GM21515 (cell line): Measurements from ENCODE around the gene CTNND2.
"Not testable (repeated sequence)": the region's sequence is repeated elsewhere in the genome, so short reads cannot be mapped to it uniquely, and the experiment has no call there.

Experiments
- ATAC-seq: cut with Tn5 transposase; IDR thresholded peaks from one replicate; pipeline ENCODE4 v1.9.1; 2021; ENCODE audit not compliant: unreplicated experiment

The CTNND2 gene

DNA sequence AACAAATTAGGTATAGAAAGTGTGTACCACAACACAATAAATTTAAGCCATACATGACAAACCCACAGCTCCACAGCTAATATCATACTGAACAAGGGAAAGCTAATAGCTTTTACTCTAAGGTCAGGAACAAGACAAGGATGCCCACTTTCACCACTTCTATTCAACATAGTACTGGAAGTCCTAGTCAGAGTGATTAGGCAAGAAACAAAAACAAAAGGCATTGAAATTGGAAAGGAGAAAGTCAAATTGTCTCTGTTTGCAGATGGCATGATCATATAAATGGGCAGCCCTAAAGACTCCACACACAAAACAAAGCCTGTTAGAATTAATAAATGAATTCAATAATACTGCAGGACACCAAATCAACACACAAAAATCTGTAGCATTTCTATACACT lies 548.8 kb downstream of the CTNND2 start:
- no peak for ATAC-seq

DNA sequence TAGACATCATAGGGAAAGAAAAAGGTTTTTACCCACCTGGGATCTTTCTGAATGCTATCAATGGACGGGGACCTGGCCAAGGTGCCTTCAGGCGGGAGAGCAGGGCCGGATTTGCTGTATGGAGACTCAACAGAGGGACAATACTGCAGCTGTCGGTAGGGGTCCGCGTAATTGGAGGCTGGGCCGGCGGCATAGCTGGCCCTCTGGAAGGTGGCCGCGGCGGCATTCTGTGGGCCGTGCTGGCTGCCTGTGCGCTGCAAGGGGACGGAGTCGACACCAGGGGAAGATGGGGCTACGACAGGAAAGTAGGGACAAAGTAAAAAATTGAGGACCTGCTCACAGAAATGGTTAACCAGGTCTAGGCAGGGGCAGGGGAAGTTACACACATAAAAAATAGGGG lies 557.9 kb downstream of the CTNND2 start:
- no peak for ATAC-seq

DNA sequence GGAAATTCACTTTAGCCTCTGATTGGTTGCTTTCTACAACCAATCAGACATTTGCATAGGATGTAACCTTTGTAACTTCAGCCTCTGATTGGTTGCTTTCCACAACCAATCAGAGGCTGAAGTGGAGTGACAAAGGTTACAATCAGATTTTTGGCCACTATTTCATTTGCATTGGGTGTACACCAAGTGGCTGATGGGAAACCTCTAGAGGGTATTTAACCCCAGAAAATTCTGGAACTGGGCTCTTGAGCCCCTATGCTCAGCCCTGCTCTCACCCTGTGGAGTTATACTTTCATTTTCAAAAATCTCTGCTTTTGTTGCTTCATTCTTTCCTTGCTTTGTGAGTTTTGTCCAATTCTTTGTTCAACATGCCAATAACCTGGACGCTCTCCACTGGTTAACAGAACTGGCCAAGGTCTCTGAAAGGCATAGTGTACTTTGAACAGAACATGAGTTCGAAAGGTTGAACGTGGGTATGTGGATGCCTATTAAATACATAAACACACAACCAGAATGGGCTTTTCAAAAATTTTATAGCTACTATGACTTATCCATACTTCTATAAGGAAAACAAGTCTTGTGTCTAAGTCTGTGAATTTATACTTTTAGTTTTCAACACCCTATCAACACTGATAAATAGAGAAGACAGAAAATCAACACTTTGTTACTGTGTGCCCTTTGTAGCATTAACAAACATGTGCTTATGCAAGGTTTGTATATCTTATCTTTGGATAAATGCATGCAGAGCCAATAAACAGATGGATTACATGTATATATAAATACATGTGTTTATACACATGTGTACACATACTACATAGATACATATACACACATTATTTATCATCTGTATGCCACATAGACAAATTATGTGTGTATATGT lies 568.1 kb downstream of the CTNND2 start:
- no peak for ATAC-seq

DNA sequence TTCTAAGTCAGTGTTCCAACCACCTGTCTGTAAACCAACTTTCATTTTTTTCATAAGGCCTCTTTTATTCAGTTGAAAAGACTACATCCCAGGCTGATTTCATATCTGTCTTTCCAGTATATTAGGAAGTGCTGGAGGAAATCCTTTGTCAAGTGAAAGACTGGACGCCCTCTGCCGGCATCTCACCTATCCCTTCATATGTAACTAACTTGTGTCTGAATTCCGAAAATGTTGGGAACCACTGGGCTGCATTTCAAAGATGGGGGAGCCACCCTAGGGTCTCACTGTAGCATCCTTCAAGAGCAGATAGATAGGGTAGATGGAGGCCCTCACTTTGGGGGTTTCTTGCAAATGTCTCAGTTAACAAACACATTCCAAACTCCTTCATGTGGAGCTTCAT lies 569.8 kb downstream of the CTNND2 start:
- no peak for ATAC-seq

DNA sequence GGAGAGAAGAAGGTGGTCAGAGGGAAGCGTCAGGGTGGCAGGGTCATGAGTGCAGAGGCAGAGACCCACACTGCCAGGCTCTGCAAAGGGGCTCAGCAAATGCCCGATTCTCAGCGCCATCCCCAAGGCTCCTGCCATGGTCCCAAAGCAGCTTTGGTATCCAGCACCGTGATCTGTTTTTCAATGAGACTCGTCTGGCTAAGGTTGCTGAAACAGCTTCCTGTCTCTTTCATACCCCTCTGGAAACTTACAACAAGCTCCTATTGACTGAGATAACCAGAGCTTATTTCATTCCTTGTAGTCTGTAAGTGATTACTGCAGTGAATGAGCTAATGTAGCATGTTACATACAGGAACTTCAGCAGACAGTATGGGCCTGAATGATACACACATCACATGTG lies 574.6 kb downstream of the CTNND2 start:
- no peak for ATAC-seq

DNA sequence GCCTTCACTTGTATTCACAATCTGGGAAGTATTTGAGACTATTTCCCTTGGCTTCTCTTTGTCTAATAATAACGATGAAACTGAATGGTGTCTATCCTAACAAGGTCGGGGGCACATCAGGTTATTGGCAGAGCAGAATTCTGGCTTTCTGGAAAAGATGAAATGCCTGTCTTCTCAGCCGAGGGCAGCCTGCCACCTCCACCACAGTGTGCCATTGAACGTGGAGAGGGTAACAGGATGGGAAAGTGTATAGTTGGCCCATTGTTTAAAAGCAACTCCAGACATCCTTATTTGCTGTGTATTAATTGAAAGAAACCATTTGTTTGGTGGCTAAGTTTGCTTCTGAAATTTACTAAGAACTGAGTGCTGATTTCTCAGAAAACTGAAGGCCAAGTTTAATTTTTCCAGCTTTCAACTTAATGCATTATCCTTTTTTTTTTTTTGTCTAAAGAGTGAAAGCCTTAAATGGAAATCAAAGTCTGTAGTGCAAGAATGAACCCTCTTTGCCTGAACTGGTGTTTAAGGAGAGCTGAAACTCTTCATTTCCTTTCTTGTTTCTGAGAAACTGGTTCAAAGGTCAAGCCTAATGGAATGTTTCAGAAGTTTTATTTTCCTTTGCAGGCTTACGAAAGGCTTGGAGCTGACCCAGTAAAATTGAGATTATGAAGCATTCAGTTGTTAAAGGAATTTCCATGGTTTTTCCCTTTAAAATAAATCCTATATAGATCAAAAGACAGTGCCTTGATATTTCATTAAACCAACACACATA lies 579.5 kb downstream of the CTNND2 start:
- no peak for ATAC-seq

DNA sequence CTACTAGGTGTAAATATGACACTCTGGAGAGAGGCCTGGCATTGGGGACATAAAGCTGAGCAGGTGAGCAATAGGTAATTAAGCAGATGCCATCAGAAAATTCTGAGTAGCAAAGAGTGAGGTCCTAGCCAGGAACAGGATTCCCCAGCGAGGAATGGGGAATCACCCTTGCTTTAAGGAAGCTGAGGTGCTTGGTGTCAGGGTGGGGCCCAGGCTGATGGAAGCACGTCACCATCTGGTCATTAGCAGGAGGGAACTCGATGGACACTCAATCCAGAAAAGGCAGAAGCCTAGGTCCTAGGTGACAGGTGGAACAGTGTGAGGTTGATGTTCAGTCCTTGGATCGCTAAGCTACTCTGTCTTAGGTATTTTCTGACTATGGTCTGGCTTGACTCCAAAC lies 580.5 kb downstream of the CTNND2 start:
- ATAC-seq: no peak

DNA sequence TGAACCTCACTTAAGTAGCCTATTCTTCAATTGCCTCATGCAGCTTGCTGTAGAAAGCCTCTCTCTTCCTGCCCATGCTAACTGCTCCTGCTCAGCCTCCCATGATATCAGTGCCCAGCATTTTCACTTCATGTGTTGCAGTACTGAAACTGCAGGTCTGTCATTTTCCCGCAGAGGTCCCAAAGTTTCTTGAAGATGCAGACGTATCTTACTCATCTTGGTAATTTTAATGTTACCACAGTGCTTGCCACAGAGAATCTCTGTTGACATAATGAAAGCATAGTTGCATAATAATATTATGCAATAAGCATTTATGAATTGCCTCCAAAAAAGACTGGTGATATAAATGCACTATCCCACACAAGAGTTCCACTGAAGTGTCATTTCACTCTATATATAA lies 582.1 kb downstream of the CTNND2 start:
- ATAC-seq: no peak

DNA sequence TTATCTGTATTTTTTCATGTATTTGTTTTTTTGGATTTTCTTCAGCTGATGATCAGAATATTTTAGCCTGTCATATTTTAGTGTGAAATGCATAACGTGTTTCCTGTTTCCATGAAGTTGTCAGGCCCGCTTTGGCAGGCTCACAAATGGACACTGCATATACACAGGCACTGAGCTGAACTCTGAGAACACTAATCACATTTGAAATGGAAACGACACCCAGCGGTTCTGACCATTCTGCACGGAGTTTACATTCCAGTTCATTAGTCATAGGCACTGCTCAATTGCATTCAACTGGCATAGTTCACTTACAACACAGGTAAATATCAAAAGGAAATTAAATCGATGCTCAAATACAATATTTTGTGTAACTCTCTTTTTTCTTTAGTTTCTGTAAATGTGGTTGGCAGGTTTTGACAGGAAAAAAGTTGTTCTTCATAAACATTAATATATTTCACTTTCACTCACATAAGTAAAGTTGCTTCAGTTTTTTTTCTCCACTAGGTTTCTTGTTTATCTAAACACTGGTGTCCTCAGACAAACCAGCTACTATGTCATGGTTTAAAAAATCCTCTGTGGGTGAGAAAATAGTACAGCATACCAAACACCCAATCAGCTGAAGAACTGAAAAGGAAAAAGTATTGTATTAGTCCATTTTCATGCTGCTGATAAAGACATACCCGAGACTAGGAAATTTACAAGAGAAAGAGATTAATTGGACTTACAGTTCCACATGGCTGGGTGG lies 584.2 kb downstream of the CTNND2 start:
- no peak for ATAC-seq

DNA sequence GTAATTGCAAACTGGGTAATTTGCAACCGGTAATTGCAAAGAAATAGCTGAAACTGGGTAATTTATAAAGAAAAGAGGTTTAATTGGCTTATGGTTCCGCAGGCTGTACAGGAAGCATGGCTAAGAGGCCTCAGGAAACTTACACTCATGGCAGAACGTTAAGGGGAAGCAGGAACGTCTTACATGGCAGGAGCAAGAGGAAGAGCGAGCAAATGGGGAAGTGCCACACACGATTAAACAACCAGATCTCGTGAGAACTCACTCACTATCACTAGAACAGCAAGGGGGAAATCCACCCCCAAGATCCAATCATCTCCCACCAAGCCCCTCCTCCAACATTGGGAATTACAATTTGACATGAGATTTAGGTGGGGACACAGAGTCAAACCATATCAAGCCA lies 590.6 kb downstream of the CTNND2 start:
- ATAC-seq: not testable (repeated sequence)

DNA sequence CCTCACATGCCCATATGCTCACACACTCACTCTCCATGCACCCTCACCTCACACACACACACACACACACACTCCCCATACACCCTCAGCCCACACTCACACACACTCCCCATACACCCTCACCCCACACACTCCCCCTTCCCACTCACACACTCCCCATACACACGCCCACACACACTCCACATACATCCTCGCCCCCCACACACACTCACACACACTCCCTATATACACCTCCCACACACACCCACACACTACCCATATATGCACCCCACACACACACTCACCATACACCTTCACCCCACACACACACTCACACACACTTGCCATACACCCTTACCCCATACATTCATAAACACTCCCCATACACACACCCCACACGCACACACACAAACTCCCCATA lies 592.5 kb downstream of the CTNND2 start:
- ATAC-seq: no peak

DNA sequence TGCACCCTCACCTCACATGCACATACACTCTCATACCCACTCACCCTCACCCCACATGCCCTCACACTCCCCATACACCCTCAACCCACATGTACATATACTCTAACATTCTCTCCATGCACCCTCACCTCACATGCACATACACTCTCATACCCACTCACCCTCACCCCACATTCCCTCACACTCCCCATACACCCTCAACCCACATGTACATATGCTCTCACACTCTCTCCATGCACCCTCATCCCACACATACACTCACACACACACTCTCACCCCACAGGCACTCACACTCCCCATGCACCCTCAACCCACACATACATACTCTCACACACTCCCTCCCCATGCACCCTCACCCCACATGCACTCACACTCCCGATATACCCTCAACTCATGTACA lies 593.0 kb downstream of the CTNND2 start:
- no peak for ATAC-seq

DNA sequence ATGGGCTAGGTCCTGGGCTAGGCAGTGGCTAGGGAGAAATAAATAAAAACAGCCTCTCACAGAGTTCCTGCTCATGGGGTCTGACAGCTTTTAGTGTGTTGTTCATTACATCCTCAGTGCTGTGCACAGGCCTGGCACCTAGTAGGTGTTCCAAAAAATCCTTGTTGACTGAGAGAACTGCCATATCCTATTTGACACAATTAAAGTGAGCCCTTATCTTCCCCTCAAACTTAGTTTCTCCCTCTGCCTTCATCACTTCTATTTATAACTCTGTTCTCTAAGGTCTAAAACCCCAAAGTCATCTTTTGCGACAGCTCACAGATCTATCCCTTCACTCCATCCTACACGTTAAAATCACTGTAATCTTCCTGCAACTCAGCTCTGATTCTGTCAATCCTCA lies 594.1 kb downstream of the CTNND2 start:
- no peak for ATAC-seq

DNA sequence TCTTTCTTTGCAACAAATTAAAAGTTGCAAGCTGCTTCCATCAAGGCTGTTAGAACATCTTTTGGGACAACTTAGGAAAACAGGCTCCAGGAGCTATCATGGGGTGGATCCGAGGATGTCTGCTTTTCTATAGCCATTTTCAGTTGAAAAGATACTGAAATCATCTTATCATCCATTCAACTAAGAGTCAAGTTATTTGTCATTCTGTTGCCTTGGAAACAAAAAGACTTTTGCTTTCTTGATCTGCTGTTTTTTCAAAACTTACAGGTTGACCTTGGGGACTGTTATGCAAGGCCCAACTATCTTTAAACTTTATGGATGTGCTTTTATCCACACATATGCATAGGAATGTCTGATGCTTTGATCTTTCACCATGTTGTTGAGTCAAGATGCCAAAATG lies 597.9 kb downstream of the CTNND2 start:
- no peak for ATAC-seq

DNA sequence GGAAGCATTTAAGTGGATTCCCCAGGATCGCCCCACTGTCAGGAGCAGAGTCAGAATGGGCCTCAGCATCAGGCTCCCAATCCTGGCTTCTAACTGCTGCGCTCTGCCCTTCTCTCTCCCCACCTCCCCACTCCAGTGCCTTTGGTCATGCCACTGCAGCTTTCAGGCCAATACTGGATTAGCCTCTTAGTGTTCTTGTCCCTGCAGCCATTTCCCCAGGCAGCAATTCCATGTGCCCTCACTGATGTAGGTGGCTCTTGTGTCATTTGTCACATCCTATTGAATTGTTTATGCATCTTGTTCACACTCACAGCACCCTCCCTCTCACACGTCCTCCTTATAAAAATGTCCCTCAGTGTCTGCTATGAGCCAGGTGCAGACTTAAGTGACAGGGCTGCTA lies 599.0 kb downstream of the CTNND2 start:
- ATAC-seq: no peak

DNA sequence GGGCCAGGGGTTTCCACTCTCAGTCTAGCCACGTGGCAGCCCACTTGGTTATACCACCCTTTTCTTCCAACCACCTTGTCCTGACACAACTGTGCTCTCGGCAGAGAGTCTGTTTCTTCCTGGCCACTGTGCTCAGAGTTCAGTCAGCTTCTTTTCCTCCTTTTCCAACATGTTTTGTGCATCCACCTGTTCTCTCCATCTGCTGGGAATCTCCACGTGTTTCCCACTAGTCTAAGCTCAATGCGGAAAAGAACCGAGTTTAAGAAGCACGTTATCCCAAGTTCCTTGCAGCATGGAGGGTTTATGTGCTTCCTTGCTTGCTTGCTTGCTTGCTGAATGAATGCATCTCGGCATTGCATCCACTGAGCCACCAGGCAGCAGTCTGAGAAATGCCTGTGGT lies 599.6 kb downstream of the CTNND2 start:
- no peak for ATAC-seq

DNA sequence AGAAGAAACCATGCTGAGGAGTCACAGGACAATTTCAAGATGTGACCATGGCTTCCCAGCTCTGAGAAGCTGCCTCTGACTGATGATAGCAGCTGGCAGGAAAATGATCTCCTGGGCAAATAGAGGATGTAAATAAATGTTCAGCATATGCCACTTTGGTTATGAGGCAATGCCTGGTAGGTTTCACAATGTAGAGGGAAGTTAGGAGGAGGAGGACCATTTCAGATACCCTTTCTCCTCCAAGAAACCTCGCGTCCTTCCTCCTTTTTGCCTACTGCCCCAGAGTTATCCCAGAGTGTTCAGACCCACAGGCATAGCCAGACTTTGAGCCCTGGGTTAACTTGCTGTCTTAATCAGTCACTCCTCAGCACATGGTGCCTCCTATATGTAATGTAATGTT lies 601.6 kb downstream of the CTNND2 start:
- no peak for ATAC-seq

DNA sequence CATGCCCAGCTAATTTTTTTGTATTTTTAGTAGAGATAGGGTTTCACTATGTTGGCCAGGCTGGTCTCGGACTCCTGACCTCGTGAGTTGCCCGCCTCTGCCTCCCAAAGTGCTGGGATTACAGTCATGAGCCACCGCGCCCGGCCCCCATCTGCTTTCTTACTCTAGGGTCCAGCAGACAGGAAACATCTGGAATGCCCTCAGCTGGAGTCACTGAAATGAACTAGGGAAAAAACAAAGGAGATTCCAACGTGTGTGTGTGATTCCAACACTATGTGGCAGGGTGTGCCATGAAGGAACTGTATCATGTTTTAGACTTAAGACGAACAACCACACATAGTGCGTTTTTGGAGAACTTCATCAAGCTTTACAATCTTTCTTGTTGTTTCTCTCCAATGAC lies 603.1 kb downstream of the CTNND2 start:
- no peak for ATAC-seq

DNA sequence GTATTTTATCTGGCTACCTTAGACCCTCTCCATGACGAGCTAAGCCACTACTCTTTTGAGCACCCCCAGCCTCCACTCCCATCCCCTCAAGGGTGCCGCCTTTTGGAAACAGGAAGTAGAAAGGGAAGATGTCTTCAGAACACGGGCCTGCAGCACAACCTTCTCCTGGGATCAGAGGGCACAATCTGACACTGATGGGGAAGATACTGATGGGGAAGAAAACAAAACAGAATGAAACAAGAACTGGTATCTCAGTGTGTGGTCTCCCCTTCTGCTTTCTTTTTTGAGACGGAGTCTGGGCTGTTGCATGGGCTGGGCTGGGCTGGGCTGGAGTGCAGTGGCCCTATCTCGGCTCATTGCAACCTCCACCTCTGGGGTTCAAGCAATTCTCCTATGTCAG lies 603.5 kb downstream of the CTNND2 start:
- ATAC-seq: no peak

DNA sequence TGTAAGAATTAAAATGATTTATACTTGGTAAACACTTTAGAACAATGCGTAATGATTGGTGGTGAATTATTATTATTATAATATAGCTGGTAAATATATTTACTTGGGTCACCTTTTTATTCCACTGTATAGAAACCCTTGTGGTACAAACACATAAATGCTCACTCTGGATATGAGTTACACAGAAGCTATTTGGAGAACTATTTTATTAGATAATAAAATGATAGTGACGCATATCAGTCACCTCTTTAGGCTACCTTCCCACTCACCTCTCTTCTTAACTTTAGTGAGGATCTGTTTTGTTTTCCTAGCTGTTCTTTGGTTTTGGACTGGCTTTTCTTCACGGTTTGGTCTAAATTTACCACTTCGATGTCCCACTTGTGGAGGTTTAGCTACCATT lies 605.4 kb downstream of the CTNND2 start:
- ATAC-seq: no peak

DNA sequence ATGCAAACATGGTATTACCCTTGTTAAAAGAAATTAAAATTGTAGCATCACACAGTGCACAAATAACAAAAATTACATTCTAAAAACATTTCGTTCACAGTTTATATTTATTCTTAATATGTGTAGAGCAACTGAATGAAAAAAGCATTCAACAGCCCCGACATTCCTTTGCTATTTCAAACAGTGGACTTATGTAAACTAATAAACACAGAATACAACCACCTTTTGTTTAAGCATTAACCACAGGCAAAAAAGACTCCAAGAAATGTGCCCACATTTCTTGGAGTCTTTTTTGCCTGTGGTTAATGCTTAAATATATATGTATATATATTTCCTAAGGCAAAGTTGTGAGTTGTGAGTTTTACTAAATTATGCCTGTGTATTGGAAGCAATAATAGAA lies 610.7 kb downstream of the CTNND2 start:
- ATAC-seq: no peak
